ENCODE results near the gene PUS1.

DNA sequence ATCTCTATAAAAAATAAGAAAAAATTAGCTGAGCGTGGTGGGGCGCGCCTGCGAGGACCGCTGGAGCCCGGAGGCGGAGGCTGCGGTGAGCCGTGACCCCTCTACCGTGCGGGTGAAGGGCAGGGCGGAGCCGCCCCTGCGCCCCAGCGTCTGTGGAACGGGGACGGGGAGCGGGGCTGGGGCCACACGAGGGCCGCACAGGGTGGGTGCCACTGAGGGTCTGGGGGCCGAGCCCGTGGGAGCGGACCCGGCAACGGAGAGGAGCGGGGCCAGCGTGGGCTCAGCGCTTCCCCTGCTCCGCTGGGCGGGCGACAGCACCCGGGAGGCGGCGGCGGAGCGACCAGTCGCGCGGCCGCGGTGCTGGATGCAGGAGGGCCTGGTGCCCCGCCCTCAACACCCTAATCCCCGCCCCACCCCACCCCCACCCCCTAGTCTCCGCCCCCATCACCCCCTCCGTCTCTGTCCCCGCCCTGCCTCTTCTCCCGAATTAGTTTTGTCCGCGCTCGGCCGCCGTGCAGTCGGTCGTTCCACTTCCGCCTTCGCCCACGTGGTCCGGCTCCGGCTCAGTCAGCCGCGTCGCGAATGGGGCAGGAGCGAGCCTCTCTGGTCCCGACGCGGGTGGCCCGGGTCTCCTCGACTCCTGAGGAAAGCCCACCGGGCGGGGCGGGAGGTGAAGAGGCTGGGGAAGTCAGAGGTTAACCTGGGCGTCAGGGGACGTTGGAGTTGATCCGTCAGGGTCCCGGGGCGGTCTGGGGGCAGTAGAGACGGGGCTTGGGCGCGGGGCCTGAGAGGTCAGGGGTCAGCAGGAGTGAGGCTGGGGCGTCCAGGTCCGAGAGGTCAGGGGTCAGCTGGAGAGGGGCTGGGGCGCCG, at the start of gene PUS1:
- TF ChIP-seq, protein P1, sequence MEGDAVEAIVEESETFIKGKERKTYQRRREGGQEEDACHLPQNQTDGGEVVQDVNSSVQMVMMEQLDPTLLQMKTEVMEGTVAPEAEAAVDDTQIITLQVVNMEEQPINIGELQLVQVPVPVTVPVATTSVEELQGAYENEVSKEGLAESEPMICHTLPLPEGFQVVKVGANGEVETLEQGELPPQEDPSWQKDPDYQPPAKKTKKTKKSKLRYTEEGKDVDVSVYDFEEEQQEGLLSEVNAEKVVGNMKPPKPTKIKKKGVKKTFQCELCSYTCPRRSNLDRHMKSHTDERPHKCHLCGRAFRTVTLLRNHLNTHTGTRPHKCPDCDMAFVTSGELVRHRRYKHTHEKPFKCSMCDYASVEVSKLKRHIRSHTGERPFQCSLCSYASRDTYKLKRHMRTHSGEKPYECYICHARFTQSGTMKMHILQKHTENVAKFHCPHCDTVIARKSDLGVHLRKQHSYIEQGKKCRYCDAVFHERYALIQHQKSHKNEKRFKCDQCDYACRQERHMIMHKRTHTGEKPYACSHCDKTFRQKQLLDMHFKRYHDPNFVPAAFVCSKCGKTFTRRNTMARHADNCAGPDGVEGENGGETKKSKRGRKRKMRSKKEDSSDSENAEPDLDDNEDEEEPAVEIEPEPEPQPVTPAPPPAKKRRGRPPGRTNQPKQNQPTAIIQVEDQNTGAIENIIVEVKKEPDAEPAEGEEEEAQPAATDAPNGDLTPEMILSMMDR (IDR thresholded peaks at IDR 0.05) = no peak
- no peak for TF ChIP-seq EZH2 (IDR thresholded peaks at IDR 0.05; ENCODE audit: borderline replicate concordance, insufficient read depth, low read depth, low read length, poor library complexity, severe bottlenecking)
